ENCODE results near the gene PGF.
A peak's percentile ranks its signal among the peaks of the same experiment; 100 is the strongest.

PGF gene

GRCh38 chr14:74917646-74918081 is 37.7 kb downstream of the PGF start:
- no peak for DNase-seq

- no peak for DNase-seq
Measured at GRCh38 chr14:74917178-74917543, 38.2 kb downstream of the PGF start.

GRCh38 chr14:74915826-74916225 is 39.6 kb downstream of the PGF start:
- no peak for DNase-seq

GRCh38 chr14:74915426-74915825 is 40.0 kb downstream of the PGF start:
- no peak for DNase-seq

- no peak for DNase-seq
Measured at GRCh38 chr14:74913986-74914573, 41.3 kb downstream of the PGF start.

- no peak for DNase-seq
Measured at GRCh38 chr14:74913393-74913910, 41.9 kb downstream of the PGF start.

- no peak for DNase-seq
Measured at GRCh38 chr14:74912801-74913200, 42.6 kb downstream of the PGF start.

GRCh38 chr14:74912111-74912510 is 43.3 kb downstream of the PGF start:
- DNase-seq, result no peak

- no peak for DNase-seq
Measured at GRCh38 chr14:74911704-74912103, 43.7 kb downstream of the PGF start.

- no peak for DNase-seq
Measured at GRCh38 chr14:74911221-74911620, 44.2 kb downstream of the PGF start.

GRCh38 chr14:74910556-74910955 is 44.8 kb downstream of the PGF start:
- DNase-seq, result no peak

GRCh38 chr14:74909911-74910310 is 45.5 kb downstream of the PGF start:
- no peak for DNase-seq

- DNase-seq, result no peak
Measured at GRCh38 chr14:74909501-74909900, 45.9 kb downstream of the PGF start.

- DNase-seq, result no peak
Measured at GRCh38 chr14:74908861-74909341, 46.5 kb downstream of the PGF start.

- DNase-seq, result no peak
Measured at GRCh38 chr14:74907744-74908143, 47.7 kb downstream of the PGF start.

GRCh38 chr14:74906925-74907521 is 48.4 kb downstream of the PGF start:
- DNase-seq, result no peak

GRCh38 chr14:74905595-74906142 is 49.7 kb downstream of the PGF start:
- DNase-seq, result peak; percentile 58 to 73 (median 61)

GRCh38 chr14:74904635-74905503 is 50.5 kb downstream of the PGF start:
- DNase-seq, result no peak

- no peak for DNase-seq
Measured at GRCh38 chr14:74902941-74903705, 52.3 kb downstream of the PGF start.

GRCh38 chr14:74898694-74899093 is 56.7 kb downstream of the PGF start:
- no peak for DNase-seq

- DNase-seq, result no peak
Measured at GRCh38 chr14:74898083-74898482, 57.3 kb downstream of the PGF start.

- no peak for DNase-seq
Measured at GRCh38 chr14:74897642-74898041, 57.8 kb downstream of the PGF start.

Data from T-helper 2 cell (primary cell).